ENCODE measurements around the gene PRR3. TPM values are rescaled to one million over a fixed set of nuclear protein-coding genes. Genes with fewer than 3 reads are reported as not detected.

The PRR3 gene
- total and polyA plus RNA-seq, 2 of the 4 experiments (the other 2 are of a cell fraction): 7.2 to 17.3 TPM

DNA sequence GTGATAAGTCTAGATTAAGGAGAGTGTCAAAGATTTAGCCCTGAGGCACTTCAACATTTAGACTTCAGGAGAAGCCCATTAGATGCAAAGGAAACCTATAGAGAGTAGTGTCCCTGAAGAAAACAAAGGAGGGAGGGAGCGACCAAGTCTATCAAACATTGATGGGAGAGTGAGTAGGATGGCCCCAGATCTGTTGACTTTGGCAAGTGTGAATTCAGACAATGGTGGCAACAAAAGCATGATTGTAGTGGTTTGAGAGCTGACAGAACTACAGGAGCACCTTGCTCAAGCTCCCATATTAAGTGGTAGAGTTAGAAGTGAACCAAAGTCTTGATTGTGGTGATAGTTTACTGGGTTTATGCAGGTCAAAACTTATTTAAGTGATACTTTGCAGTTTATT lies 13.2 kb downstream of the PRR3 start:
- Histone ChIP-seq H2BK5ac (ENCODE audit: low read depth, low read length, poor library complexity, severe bottlenecking) (no peak overlapping the region), H3K79me1 (ENCODE audit: low read depth in 1 of 2, low read length in 2 of 2) (peaks cover 10 to 36% of the 10 kb centered on the region in 2 experiments), H3K9ac (ENCODE audit: low read depth, low read length) (no peak overlapping the region), H2AK9ac (replicated peaks; ENCODE audit: low read depth, low read length, poor library complexity) (no peak overlapping the region), H3K4me3 (ENCODE audit: insufficient read depth, low read depth, low read length) (peak overlapping the region; percentile 74), H2AFZ (replicated peaks; ENCODE audit: low read length, poor library complexity) (no peak overlapping the region), H2BK120ac (ENCODE audit: low read depth, low read length) (no peak overlapping the region), H3K56ac (ENCODE audit: extremely low read depth, insufficient read depth, low read length) (no peak overlapping the region), H4K91ac (ENCODE audit: insufficient read depth, low read depth, low read length) (no peak overlapping the region), H4K8ac (ENCODE audit: low read depth in 2 of 2, low read length in 2 of 2) (peak overlapping the region; percentile 22 to 45; a peak in 1 of 4 replicates), H4K5ac (ENCODE audit: low read depth, low read length) (no peak overlapping the region), H3K4me1 (ENCODE audit: control insufficient read depth, insufficient read depth, low read length) (peaks cover 3% of the 10 kb centered on the region), H3K9me1 (ENCODE audit: insufficient read depth, low read length) (peaks cover 5% of the 10 kb centered on the region; the same call in 1 of the 2 replicates), H3K23ac (ENCODE audit: low read depth, low read length) (no peak overlapping the region), H3K36me3 (ENCODE audit: control insufficient read depth, insufficient read depth, low read length) (no peaks in the 10 kb centered on the region), H3K9me3 (ENCODE audit: control insufficient read depth, insufficient read depth, low read length) (no peaks in the 10 kb centered on the region), H4K20me1 (ENCODE audit: insufficient read depth, low read length) (peaks cover 35% of the 10 kb centered on the region), H2BK20ac (ENCODE audit: low read depth, low read length) (no peak overlapping the region), H3K4me2 (ENCODE audit: low read depth, low read length) (peak overlapping the region; percentile 90), H3K14ac (replicated peaks; ENCODE audit: low read depth, low read length) (no peak overlapping the region), H2AK5ac (ENCODE audit: low read depth, low read length) (no peak overlapping the region), H3K18ac (ENCODE audit: low read depth, low read length) (no peak overlapping the region), H3K27me3 (ENCODE audit: control insufficient read depth, insufficient read depth, low read length) (no peaks in the 10 kb centered on the region), H2BK15ac (ENCODE audit: low read depth, low read length) (no peak overlapping the region), H3K4ac (ENCODE audit: low read depth, low read length) (no peak overlapping the region), H3K27ac (ENCODE audit: insufficient read depth, low read length) (no peak overlapping the region)
- TF ChIP-seq BHLHE40 (IDR thresholded peaks at IDR 0.05; ENCODE audit: low read depth, low read length) (no peak), NFE2L2 (IDR thresholded peaks at IDR 0.05; ENCODE audit: low read depth, low read length) (no peak), MAFK (IDR thresholded peaks at IDR 0.05; ENCODE audit: low read depth, low read length) (no peak), RAD21 (IDR thresholded peaks at IDR 0.05; ENCODE audit: low read length) (no peak), RCOR1 (IDR thresholded peaks at IDR 0.05; ENCODE audit: insufficient replicate concordance, low read length) (no peak), MXI1 (IDR thresholded peaks at IDR 0.05; ENCODE audit: borderline replicate concordance, low read depth, low read length) (no peak), RFX5 (IDR thresholded peaks at IDR 0.05; ENCODE audit: low read depth, low read length) (no peak), CHD1 (IDR thresholded peaks at IDR 0.05; ENCODE audit: low read depth, low read length) (no peak), CTCF (conservative IDR thresholded peaks at IDR 0.05; ENCODE audit: low read depth, low read length) (no peak), FOS (IDR thresholded peaks at IDR 0.05; ENCODE audit: low read depth, low read length) (no peak), SMC3 (IDR thresholded peaks at IDR 0.05; ENCODE audit: low read depth, low read length) (no peak), MAZ (IDR thresholded peaks at IDR 0.05; ENCODE audit: borderline replicate concordance, low read depth, low read length) (no peak), CEBPB (IDR thresholded peaks at IDR 0.05; ENCODE audit: low read depth, low read length) (no peak)
- TF ChIP-seq, protein P1, sequence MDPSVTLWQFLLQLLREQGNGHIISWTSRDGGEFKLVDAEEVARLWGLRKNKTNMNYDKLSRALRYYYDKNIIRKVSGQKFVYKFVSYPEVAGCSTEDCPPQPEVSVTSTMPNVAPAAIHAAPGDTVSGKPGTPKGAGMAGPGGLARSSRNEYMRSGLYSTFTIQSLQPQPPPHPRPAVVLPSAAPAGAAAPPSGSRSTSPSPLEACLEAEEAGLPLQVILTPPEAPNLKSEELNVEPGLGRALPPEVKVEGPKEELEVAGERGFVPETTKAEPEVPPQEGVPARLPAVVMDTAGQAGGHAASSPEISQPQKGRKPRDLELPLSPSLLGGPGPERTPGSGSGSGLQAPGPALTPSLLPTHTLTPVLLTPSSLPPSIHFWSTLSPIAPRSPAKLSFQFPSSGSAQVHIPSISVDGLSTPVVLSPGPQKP (IDR thresholded peaks at IDR 0.05; ENCODE audit: borderline replicate concordance, low read depth, low read length): no peak
- TF ChIP-seq, protein P2, sequence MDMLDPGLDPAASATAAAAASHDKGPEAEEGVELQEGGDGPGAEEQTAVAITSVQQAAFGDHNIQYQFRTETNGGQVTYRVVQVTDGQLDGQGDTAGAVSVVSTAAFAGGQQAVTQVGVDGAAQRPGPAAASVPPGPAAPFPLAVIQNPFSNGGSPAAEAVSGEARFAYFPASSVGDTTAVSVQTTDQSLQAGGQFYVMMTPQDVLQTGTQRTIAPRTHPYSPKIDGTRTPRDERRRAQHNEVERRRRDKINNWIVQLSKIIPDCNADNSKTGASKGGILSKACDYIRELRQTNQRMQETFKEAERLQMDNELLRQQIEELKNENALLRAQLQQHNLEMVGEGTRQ (IDR thresholded peaks at IDR 0.05; ENCODE audit: low read depth, low read length): no peak
- DNase-seq (no peak), ATAC-seq (ENCODE audit: low read depth) (no peak)
- BruUV-seq (replicated peaks): no TSS peak
- WGBS, 2 experiments (ENCODE audit: extremely low coverage in 2 of 2, insufficient read length in 1 of 2): 71% methylated on average over 1 of the region's 1 CpG; no CpG with 5 or more reads in 1 of the 2 experiments
- ChIA-PET CTCF (interaction anchor here (1.5 kb wide), 1 partner anchor 28 kb away, joined by 4 read pairs; no protein-coding TSS in a partner anchor), POLR2A (ENCODE audit: unreplicated experiment) (no interaction called here)
- dilution Hi-C loops (cut with HindIII; ENCODE audit: low sequenced_read_pairs, unreplicated experiment) (no loop called here), in situ Hi-C loops (cut with MboI; ENCODE audit: low sequenced_read_pairs) (no loop called here), intact Hi-C loops (cut with micrococcal nuclease) (no loop called here)
